H9 (cell line): ENCODE data around the gene LENG1. TPM values are rescaled to one million over a fixed set of nuclear protein-coding genes. Genes with fewer than 3 reads are reported as not detected.

Experiments
- DNase-seq: peaks from one replicate; pipeline ENCODE4 v3.0.0-alpha.2; 2017
- H2AFZ ChIP-seq: one replicate; pipeline ENCODE4 v1.6.1; 2013; ENCODE audit warnings: mild to moderate bottlenecking, low read length, control low read depth, moderate library complexity
- H2AK5ac ChIP-seq: 2 replicates; pipeline ENCODE4 v1.6.1; 2013; ENCODE audit warnings: low read length, control low read depth, mixed read lengths; ENCODE audit not compliant: insufficient read length
- H2BK120ac ChIP-seq: one replicate; pipeline ENCODE4 v1.6.1; 2013; ENCODE audit warnings: low read depth, mild to moderate bottlenecking, low read length, control low read depth, inconsistent platforms; ENCODE audit not compliant: poor library complexity, severe bottlenecking
- H2BK12ac ChIP-seq: 2 replicates; pipeline ENCODE4 v1.6.1; 2013; ENCODE audit warnings: low read length, control low read depth, mixed read lengths, low read depth; ENCODE audit not compliant: insufficient read length
- H2BK15ac ChIP-seq: 2 replicates; pipeline ENCODE4 v1.6.1; 2013; ENCODE audit warnings: low read depth, low read length, control low read depth
- H2BK20ac ChIP-seq: one replicate; pipeline ENCODE4 v1.6.1; 2013; ENCODE audit warnings: low read depth, mild to moderate bottlenecking, low read length, control low read depth, inconsistent platforms; ENCODE audit not compliant: poor library complexity, severe bottlenecking
- H2BK5ac ChIP-seq: 2 replicates; pipeline ENCODE4 v1.6.1; 2013; ENCODE audit warnings: low read length, control low read depth, mixed read lengths; ENCODE audit not compliant: insufficient read length
- H3K14ac ChIP-seq: 2 replicates; pipeline ENCODE4 v1.6.1; 2013; ENCODE audit warnings: low read length, control low read depth; ENCODE audit not compliant: insufficient read depth
- H3K18ac ChIP-seq: 2 replicates; pipeline ENCODE4 v1.6.1; 2013; ENCODE audit warnings: low read depth, mild to moderate bottlenecking, mixed read lengths, low read length, control low read depth; ENCODE audit not compliant: insufficient read length
- H3K23ac ChIP-seq: 2 replicates; pipeline ENCODE4 v1.6.1; 2013; ENCODE audit warnings: low read length, control low read depth, mixed read lengths, low read depth; ENCODE audit not compliant: insufficient read length
- H3K23me2 ChIP-seq: 2 replicates; pipeline ENCODE4 v1.6.1; 2013; ENCODE audit warnings: low read depth, mild to moderate bottlenecking, mixed read lengths, low read length, control low read depth; ENCODE audit not compliant: insufficient read length, poor library complexity, severe bottlenecking
- H3K27ac ChIP-seq: 2 replicates; pipeline ENCODE4 v1.5.1; 2013; ENCODE audit warnings: low read length, control low read depth, mixed read lengths, low read depth; ENCODE audit not compliant: insufficient read length
- H3K27me3 ChIP-seq: 2 replicates; pipeline ENCODE4 v1.6.1; 2013; ENCODE audit warnings: low read length, control low read depth, inconsistent platforms; ENCODE audit not compliant: insufficient read depth
- H3K4ac ChIP-seq: 2 replicates; pipeline ENCODE4 v1.6.1; 2013; ENCODE audit warnings: low read depth, mild to moderate bottlenecking, control low read depth, inconsistent platforms, low read length, moderate library complexity
- H3K4me1 ChIP-seq: 2 replicates; pipeline ENCODE4 v1.6.1; 2013; ENCODE audit warnings: low read length, control low read depth, inconsistent platforms; ENCODE audit not compliant: insufficient read depth
- H3K4me2 ChIP-seq: 2 replicates; pipeline ENCODE4 v1.6.1; 2013; ENCODE audit warnings: low read length, control low read depth, mixed read lengths; ENCODE audit not compliant: insufficient read length, insufficient read depth
- H3K56ac ChIP-seq: 2 replicates; pipeline ENCODE4 v1.6.1; 2013; ENCODE audit warnings: low read depth, mild to moderate bottlenecking, mixed read lengths, low read length, control low read depth; ENCODE audit not compliant: insufficient read length
- H3K79me1 ChIP-seq: 2 replicates; pipeline ENCODE4 v1.6.1; 2013; ENCODE audit warnings: low read depth, mild to moderate bottlenecking, moderate library complexity, low read length, control low read depth, inconsistent platforms; ENCODE audit not compliant: insufficient read depth, poor library complexity, severe bottlenecking
- H3K79me2 ChIP-seq: 2 replicates; pipeline ENCODE4 v1.6.1; 2013; ENCODE audit warnings: low read length, control low read depth, inconsistent platforms; ENCODE audit not compliant: insufficient read depth
- H3K9ac ChIP-seq: 2 replicates; pipeline ENCODE4 v1.6.1; 2013; ENCODE audit warnings: low read length, control low read depth, mixed read lengths; ENCODE audit not compliant: insufficient read length; ENCODE audit errors: extremely low read depth
- H3K9me3 ChIP-seq: one replicate; pipeline ENCODE4 v1.6.1; 2013; ENCODE audit warnings: low read depth, low read length, inconsistent platforms; ENCODE audit not compliant: control insufficient read depth
- H3T11ph ChIP-seq: one replicate; pipeline ENCODE4 v1.6.1; 2013; ENCODE audit warnings: mild to moderate bottlenecking, low read length, control low read depth, inconsistent platforms
- H4K20me1 ChIP-seq: one replicate; pipeline ENCODE4 v1.6.1; 2013; ENCODE audit not compliant: control insufficient read depth, insufficient read length, insufficient read depth
- H4K5ac ChIP-seq: 2 replicates; pipeline ENCODE4 v1.6.1; 2013; ENCODE audit warnings: low read depth, mild to moderate bottlenecking, mixed read lengths, low read length, control low read depth; ENCODE audit not compliant: insufficient read length
- H4K8ac ChIP-seq: replicated peaks from 2 replicates; pipeline ENCODE4 v1.6.1; 2013; ENCODE audit warnings: low read length, control low read depth, mixed read lengths, low read depth; ENCODE audit not compliant: insufficient read length
- H4K91ac ChIP-seq: 2 replicates; pipeline ENCODE4 v1.6.1; 2013; ENCODE audit warnings: low read depth, mild to moderate bottlenecking, moderate library complexity, mixed read lengths, low read length, control low read depth; ENCODE audit not compliant: insufficient read length
- H3K27ac Mint-ChIP-seq, 3 experiments: 2 replicates in 2 of 3; 3 replicates in 1 of 3; pipeline ENCODE4 v1.8.0; 2020 to 2021; ENCODE audit warnings: mixed read lengths in 3 of 3, mild to moderate bottlenecking in 1 of 3, moderate library complexity in 1 of 3
- H3K27me3 Mint-ChIP-seq: 2 replicates; pipeline ENCODE4 v1.8.0; 2021; ENCODE audit warnings: low read depth, mild to moderate bottlenecking, moderate library complexity, mixed read lengths
- H3K36me3 Mint-ChIP-seq, 3 experiments: 2 replicates in 2 of 3; 3 replicates in 1 of 3; pipeline ENCODE4 v1.8.0; 2020 to 2021; ENCODE audit warnings: low read depth in 3 of 3, mixed read lengths in 3 of 3; ENCODE audit not compliant: insufficient read depth in 1 of 3
- H3K4me1 Mint-ChIP-seq, 2 experiments: 2 replicates each; pipeline ENCODE4 v1.8.0; 2020; ENCODE audit warnings: mixed read lengths in 2 of 2
- H3K4me3 Mint-ChIP-seq, 2 experiments: 2 replicates in 1 of 2; 3 replicates in 1 of 2; pipeline ENCODE4 v1.8.0; 2020 to 2021; ENCODE audit warnings: mild to moderate bottlenecking in 2 of 2, mixed read lengths in 2 of 2, moderate library complexity in 1 of 2
- H3K9me3 Mint-ChIP-seq, 2 experiments: 2 replicates in 1 of 2; 3 replicates in 1 of 2; pipeline ENCODE4 v1.8.0; 2020; ENCODE audit warnings: mild to moderate bottlenecking in 2 of 2, mixed read lengths in 2 of 2, moderate library complexity in 1 of 2
- WGBS: extraction: QIAGEN DNeasy Blood & Tissue Kit; methylation state at CpG from one replicate; pipeline ENCODE4 v1.1.7; 2013; ENCODE audit warnings: missing lambda C conversion rate, low lambda C conversion rate, mixed read lengths; ENCODE audit not compliant: insufficient read length; ENCODE audit errors: extremely low coverage; 5-methylcytosine and 5-hydroxymethylcytosine counted together
- total RNA-seq: library from RNA; stranded (reverse); gene quantifications from 2 replicates; pipeline ENCODE4 v1.2.1, GENCODE V29; 2021
- TF ChIP-seq, protein P1 (sequence below): fragments of 200-600 bp; sonication (generic); conservative IDR thresholded peaks from 3 replicates; pipeline ENCODE4 v1.8.0; 2021; ENCODE audit warnings: antibody characterized with exemption, mild to moderate bottlenecking

Gene LENG1
- total RNA-seq, 1 experiment from 2014 or later: 7.1 TPM

DNA sequence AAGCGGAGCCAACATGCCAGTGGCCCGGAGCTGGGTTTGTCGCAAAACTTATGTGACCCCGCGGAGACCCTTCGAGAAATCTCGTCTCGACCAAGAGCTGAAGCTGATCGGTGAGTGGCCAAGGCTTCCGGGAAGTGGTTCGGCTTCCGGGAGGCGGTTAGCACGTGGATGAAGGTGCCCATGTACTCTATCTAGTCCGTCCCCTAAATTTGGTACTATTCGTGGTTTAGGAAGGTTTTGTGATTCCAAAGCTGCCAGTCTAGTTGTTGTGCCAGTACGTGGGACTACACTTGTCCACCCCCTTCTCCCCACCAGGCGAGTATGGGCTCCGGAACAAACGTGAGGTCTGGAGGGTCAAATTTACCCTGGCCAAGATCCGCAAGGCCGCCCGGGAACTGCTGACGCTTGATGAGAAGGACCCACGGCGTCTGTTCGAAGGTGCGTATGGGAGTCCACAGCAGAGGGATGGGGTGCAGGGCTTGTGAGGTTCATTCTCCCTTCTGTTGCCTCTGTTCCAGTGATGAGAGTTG is 41.7 kb upstream of the LENG1 start:
- Mint-ChIP-seq H3K9me3 (no peaks in the 10 kb centered on the region), H3K4me3 (peak overlapping the region; percentile 95 to 98), H3K36me3 (peaks cover 55 to 63% (median 60%) of the 10 kb centered on the region in 3 experiments), H3K27me3 (no peaks in the 10 kb centered on the region; the same call in 1 of the 2 replicates), H3K27ac (peak overlapping the region; percentile 100), H3K4me1 (peaks cover 35 to 49% of the 10 kb centered on the region in 2 experiments)
- Histone ChIP-seq H2AFZ (no peak overlapping the region), H2BK20ac (no peak overlapping the region), H3K4me1 (peaks cover 3% of the 10 kb centered on the region), H4K8ac (no peak overlapping the region), H4K20me1 (no peaks in the 10 kb centered on the region), H3K18ac (no peak overlapping the region), H4K91ac (no peak overlapping the region), H2BK12ac (no peak overlapping the region), H3K27me3 (no peaks in the 10 kb centered on the region), H3K4ac (no peak overlapping the region), H3T11ph (no peak overlapping the region), H3K23ac (no peak overlapping the region), H3K56ac (peak overlapping the region; percentile 58), H2AK5ac (no peak overlapping the region), H2BK15ac (no peak overlapping the region), H3K27ac (peak overlapping the region; percentile 82), H3K23me2 (peaks cover 7% of the 10 kb centered on the region), H4K5ac (no peak overlapping the region), H3K9ac (peak overlapping the region; percentile 96), H3K14ac (peak overlapping the region; percentile 72), H3K9me3 (no peaks in the 10 kb centered on the region), H3K79me2 (peaks cover 39% of the 10 kb centered on the region), H3K79me1 (peaks cover 6% of the 10 kb centered on the region), H2BK120ac (no peak overlapping the region), H3K4me2 (peak overlapping the region; percentile 89), H2BK5ac (no peak overlapping the region)
- no CpG with 5 or more reads among the region's 28 CpGs for WGBS
- TF ChIP-seq, protein P1, sequence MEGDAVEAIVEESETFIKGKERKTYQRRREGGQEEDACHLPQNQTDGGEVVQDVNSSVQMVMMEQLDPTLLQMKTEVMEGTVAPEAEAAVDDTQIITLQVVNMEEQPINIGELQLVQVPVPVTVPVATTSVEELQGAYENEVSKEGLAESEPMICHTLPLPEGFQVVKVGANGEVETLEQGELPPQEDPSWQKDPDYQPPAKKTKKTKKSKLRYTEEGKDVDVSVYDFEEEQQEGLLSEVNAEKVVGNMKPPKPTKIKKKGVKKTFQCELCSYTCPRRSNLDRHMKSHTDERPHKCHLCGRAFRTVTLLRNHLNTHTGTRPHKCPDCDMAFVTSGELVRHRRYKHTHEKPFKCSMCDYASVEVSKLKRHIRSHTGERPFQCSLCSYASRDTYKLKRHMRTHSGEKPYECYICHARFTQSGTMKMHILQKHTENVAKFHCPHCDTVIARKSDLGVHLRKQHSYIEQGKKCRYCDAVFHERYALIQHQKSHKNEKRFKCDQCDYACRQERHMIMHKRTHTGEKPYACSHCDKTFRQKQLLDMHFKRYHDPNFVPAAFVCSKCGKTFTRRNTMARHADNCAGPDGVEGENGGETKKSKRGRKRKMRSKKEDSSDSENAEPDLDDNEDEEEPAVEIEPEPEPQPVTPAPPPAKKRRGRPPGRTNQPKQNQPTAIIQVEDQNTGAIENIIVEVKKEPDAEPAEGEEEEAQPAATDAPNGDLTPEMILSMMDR: no peak
- no peak for DNase-seq
